ENCODE data around the gene FBXW10. TPM values are rescaled to one million over a fixed set of nuclear protein-coding genes. Genes with fewer than 3 reads are reported as not detected.

The FBXW10 gene
- total RNA-seq, 1 donor from 2014 or later: not detected

Other genes starting within 250 kb of the FBXW10 start
- gene TBC1D28, start 99.7 kb upstream of the FBXW10 start, total RNA-seq: not detected in 2 replicates
- 4.0 and 4.5 TPM in 2 replicates for gene FOXO3B, start 61.7 kb upstream of the FBXW10 start, total RNA-seq
- 30.3 and 32.4 TPM in 2 replicates for gene TVP23B, start 37.1 kb downstream of the FBXW10 start, total RNA-seq
- 58.6 and 59.8 TPM in 2 replicates for gene PRPSAP2, start 114.1 kb downstream of the FBXW10 start, total RNA-seq
- not detected in 2 replicates for gene SLC5A10, start 208.1 kb downstream of the FBXW10 start, total RNA-seq

Data from T-helper 2 cell treated with Interferon-gamma antibody and Interleukin-4, amounts not matched to agents 100 ng/mL and 5 ng/mL, for 36 hours (primary cell).